GM12892 (cell line): ENCODE results near the gene ZNHIT1.

ENCODE experiments used
- POLR2A ChIP-seq: IDR thresholded peaks from 2 replicates; pipeline ENCODE4 v1.6.1; 2011; ENCODE audit warnings: low read depth, low read length, control low read depth
- POLR2AphosphoS5 ChIP-seq: IDR thresholded peaks from 2 replicates; pipeline ENCODE4 v1.6.1; 2011; ENCODE audit warnings: low read depth, low read length, control low read depth
- TAF1 ChIP-seq: IDR thresholded peaks from 2 replicates; pipeline ENCODE4 v1.6.1; 2011; ENCODE audit warnings: low read depth, mild to moderate bottlenecking, control low read depth, low read length, borderline replicate concordance

DNA sequence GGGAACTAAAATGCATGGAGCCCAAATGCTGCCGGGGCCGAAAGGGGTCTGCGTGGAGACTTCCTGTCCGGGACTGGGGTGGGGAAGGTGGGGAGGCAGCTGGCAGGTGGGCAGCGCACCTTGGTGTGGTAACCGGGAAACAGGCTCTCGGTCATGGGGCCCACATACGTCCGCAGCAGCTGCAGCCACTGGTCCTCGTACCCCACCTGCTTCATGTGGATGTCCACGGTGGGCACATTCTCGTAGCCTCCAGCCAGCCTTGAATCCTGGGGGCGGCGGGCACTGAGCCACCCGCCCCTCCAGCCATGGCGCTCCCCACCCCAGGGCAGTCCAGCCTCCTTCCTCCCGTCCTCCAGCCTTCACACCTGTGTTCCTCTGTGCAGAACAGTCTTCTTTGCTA, 10.5 kb upstream of the ZNHIT1 start:
- TF ChIP-seq POLR2A, result no peak
- no peak for TF ChIP-seq TAF1
- no peak for TF ChIP-seq POLR2AphosphoS5
